IPS DF 4.7 (cell line): Measurements from ENCODE around the gene ACOT12.
"Not testable (repeated sequence)": the region's sequence is repeated elsewhere in the genome, so short reads cannot be mapped to it uniquely, and the experiment has no call there.

Source experiments
- DNase-seq: peaks from one replicate; pipeline ENCODE4 v3.0.0-alpha.2; 2013; ENCODE audit warnings: low spot score; ENCODE audit errors: extremely low read depth

Gene ACOT12

DNA sequence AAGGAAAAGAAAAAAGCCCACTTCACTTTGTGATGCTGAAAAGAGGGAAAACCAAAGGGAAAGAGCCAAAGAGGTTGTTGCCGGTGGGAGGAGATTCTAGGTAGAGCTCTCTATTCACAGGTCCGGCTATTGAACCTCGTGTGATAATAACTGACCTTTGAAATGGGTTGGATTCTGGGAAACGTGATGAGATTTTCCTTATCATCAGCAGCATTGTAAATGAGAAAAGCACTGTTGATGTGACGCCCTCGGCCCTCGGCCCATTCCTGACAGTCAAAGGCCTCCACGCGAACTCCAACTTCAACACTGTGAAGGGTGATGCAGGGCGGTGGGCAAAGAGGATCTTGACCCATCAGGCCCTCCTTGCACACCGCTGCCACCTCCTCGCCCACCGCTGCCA lies 49.2 kb downstream of the ACOT12 start:
- no peak for DNase-seq

DNA sequence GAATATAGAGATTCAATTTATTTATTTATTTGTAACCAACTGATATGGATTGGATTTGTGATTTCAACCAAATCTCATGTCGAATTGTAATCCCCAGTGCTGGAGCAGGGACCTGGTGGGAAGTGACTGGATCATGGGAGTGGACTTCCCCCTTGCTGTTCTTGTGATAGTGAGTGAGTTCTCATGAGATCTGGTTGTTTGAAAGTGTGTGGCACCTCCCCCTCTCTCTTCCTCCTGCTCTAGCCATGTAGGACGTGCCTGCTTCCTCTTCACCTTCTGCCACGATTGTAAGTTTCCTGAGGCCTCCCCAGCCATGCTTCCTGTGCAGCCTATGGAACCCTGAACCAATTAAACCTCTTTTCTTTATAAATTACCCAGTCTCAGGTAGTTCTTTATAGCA lies 55.7 kb downstream of the ACOT12 start:
- DNase-seq = not testable (repeated sequence)

DNA sequence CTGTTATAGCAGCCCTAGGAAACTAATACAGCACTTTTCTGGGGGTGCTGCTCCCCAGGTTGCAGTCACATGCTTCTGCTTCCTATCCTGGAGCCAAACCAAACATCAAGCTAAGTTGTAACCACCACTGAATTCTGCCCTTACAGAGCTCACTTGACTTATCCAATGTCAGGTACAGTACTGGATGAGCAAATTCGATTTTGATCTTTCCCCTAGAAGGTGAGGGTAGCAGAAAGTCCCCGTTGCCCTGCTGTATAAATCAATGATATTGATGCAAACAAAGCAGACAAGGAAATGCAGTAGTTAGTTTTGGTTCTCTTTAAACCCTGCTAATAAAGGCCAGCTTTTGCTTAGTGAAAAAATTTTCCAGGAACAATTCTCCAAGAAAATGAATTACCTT lies 56.1 kb downstream of the ACOT12 start:
- no peak for DNase-seq

DNA sequence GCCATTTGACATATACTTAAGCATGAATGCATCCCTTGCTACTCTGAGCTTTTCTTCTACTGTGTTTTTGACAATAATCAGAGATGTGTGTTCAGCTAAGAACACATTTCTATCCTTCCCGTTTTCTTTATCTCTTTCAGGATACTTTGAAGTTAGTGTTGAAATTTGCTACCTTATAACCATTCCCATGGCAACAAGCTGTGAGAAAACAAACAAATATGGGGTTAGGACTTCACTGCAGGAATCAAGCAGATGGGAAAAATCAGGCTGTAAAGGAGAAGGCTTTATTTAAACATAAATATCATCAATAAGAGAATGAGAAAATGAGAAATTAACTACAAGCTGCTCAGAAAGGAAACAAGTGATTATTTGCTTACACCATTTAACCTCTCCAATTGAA lies 57.4 kb downstream of the ACOT12 start:
- DNase-seq = no peak

GRCh38 chr5:81335946-81336345 lies 58.0 kb downstream of the ACOT12 start:
- no peak for DNase-seq

DNA sequence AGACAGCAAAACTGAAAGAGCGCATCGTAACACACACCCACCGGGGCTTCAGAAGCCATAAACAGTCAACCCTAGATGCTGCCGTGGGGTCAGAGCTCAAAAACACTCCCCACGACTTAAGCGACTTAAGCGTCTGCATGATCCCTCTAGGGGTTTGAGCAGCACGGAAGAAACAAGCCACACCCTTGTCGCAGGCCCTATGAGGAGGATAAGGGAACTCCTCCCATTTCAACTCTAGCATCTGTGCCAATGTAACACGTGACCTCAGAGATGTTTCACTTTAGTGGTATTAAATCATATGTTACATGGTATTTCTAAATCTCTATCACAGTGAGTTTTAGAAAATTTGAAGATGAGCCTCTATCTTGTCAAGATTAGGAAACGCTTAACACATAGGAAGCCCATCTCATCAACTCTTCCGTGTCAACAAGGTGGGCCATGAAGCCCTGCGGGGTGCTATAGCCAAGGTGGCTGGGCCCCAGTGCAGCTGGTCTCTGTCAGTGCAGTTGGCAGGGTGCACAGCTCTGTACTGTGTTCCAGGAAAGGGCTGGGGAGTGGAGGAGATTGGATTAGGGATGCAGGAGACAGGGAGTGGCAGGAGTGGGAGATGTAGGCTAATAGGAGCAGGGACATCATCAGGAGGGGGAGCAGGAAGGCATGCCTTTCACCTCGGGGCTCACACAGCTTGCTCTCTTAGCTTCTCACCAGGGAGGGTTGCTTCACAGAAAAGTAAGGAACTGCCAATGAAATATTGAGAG lies 59.5 kb downstream of the ACOT12 start:
- no peak for DNase-seq

DNA sequence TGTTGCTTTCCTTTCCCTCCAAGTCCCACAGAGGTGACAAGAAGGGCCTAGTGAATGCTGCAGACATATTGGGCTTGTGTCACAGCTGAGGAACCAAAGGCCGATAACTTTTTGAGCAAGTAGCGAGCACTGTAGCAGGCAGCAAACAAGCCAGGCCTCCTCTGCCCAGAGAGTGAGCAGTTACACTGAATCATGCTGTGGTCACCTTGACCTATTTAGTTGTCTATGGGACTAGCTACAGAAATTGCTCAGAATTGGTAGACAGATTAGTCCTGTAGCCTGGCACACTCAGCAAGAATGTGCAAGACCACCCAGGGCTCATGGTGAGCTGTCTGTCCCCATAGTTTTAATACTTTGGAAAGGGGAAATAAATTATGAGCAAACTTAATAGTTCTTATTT lies 67.4 kb downstream of the ACOT12 start:
- DNase-seq = no peak

- no peak for DNase-seq
These were observed 76.4 kb downstream of the ACOT12 start for GRCh38 chr5:81317536-81317935.

GRCh38 chr5:81316571-81316970 lies 77.4 kb downstream of the ACOT12 start:
- DNase-seq = no peak

- no peak for DNase-seq
These were observed 78.1 kb downstream of the ACOT12 start for GRCh38 chr5:81315830-81316229.

DNA sequence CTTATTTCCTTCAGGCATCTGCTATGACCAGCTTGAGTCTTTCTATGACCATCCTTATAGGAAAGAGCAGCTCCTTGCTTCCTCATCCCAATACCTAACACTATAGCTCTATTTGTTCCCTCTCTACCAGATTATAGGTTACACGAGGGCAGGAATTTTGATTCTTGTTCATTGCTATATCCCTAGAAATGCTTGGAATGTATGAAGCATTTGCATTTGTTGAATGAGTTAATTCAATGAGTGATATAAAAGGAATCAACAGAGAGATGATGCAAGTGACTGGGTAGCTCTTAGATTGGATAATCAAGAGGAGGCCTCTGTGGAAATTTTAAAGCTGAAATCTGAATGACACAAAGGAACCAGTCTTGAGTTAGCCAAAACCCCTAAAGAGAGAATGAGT lies 78.6 kb downstream of the ACOT12 start:
- no peak for DNase-seq

DNA sequence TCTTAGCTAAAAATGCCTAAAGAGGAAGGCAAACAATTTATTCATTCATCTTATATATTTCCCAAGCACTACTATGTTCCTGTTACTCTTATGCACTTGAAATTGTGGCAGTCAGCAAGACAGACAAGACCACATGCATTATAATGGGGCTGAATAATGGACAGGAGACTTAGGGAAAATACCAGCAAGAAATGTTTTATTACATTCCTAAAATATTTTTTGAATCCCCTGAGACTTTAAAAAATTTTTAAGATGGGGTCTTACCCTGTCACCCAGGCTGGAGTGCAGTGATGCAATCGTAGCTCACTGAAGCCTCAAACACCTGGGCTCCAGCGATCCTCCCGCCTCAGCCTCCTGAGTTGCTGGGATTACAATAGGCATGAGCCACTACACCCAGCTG lies 79.4 kb downstream of the ACOT12 start:
- DNase-seq = no peak

GRCh38 chr5:81313686-81314085 lies 80.2 kb downstream of the ACOT12 start:
- DNase-seq = no peak

DNA sequence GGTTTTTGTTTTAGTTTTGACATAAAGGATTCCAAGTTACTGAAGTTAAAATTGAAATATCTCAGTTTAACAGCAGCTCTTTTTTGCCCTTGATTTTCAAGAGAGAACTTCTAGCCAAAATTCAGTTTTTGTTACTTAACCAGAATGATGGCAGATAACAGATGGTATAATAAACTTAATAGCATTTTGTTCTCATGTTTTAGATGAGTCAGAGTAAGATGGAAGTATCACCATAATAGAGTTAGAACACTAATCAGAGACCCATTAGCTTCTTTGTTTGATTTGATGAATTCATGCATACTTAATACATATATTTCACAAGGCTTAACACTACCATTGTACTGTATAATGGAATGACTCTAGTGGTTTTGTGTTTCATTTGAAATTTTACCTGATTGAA lies 80.7 kb downstream of the ACOT12 start:
- no peak for DNase-seq

DNA sequence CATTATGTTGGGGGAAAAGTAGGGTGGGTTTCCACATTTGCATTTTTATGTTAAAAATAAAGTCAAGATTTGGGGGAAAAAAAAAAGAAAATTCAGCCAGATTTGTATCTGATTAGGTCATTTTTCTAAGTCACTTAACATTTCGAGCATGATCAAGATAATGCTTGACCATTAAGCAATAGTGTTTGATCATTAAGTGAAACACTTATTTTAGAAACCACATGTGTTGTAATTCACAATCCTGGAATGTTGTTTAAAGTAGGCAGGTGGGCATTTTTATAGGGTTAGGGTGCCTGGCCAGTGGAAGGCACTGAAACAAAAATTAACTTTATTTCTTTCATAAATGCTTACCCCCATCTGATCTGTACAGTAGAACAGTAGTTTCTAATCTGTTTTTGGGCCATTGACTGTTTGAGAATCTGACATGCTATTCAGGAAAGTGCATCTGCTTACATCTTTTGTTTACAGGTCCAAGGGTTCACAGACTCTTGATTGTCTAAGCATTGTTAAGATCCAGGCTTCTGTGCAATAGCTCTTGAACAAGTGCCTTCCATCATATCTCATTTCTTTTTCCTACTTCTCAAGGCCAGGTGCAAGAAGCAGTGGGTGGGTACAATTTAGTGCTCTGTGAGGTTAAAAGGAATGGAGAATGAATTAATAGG lies 83.4 kb downstream of the ACOT12 start:
- DNase-seq = no peak

GRCh38 chr5:81308836-81309235 lies 85.1 kb downstream of the ACOT12 start:
- no peak for DNase-seq

- no peak for DNase-seq
These were observed 88.1 kb downstream of the ACOT12 start for GRCh38 chr5:81305785-81306184.

DNA sequence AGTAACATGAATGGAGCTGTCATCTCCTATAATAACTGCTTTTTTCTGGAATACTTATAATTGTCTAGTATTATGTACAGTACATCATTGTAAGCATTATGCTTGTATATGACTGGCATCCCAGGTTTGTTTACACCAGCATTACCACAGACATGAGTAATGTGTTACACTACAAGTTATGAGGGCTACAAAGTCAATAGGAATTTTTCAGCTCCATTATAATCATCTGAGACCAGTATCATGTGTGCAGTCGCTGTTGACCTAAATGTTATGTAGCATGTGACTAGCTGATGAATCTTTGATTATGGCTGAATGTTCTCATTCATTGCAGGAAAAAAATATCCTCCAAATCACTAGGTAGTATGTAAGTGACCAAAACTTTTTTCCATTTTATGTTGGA lies 90.4 kb downstream of the ACOT12 start:
- no peak for DNase-seq

DNA sequence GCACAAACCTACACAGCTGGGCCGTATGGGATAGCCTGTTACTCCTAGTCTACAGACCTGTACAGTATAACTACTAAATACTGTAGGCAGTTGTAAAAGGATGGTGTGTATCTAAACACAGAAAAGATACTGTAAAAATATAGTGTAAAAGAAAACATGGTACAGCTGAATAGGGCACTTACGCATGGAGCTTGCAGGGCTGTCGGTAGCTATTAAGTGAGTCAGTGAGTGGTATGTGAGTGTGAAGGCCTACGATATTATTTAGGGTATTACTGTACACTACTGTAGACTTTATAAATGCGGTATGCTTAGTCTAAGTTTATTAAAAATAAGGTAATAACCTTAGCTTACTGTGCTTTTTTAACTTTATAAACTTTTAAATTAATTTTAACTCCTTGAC lies 91.3 kb downstream of the ACOT12 start:
- no peak for DNase-seq

- DNase-seq = peak; percentile 89
These were observed 92.5 kb downstream of the ACOT12 start, which contains the start of gene ZCCHC9 for GRCh38 chr5:81301271-81302015. Gene ZCCHC9, plus strand, starts transcription at chr5:81301587. Its CDS starts 3,171 bp downstream, at chr5:81304758.

GRCh38 chr5:81300921-81301270 lies 93.0 kb downstream of the ACOT12 start:
- DNase-seq = no peak

DNA sequence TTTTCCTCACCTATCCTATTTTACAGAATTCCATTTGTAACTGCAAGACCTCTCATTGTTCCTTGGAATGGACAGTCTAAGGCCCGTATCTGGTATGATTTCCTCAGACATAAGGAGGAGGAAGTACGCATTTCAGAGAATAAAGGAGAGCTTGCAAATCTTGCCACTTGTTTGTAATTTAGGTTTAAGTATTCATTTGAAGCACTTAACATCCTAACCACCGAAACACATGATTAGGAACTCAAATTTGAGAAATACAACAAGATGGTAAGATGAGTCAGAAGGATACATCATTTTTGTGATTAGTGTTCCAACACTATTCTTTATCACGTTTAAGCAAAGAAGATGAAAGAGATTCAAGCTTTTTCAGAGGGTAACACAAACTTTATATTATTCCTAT lies 96.4 kb downstream of the ACOT12 start:
- no peak for DNase-seq
